AG04450 (cell line): ENCODE measurements around the gene COLEC11. TPM values are rescaled to one million over a fixed set of nuclear protein-coding genes. Genes with fewer than 3 reads are reported as not detected.

ENCODE experiments used
- CTCF ChIA-PET: fragments of 300-600, 350-600 bp; formaldehyde crosslinking; extraction: SDS; loops from one replicate; lab custom pipeline; 2022; ENCODE audit warnings: antibody characterized with exemption, inconsistent platforms; lab: Charles Lee
- POLR2A ChIA-PET: fragments of 350-600 bp; formaldehyde crosslinking; extraction: SDS; loops from one replicate; lab custom pipeline; 2021; ENCODE audit warnings: antibody characterized with exemption, inconsistent platforms; lab: Yijun Ruan, JAX
- DNase-seq: peaks from one replicate; pipeline ENCODE4 v3.0.0-alpha.2; 2011; ENCODE audit warnings: low read depth, low spot score
- H3K27ac ChIP-seq: one replicate; pipeline ENCODE4 v1.5.1; 2012; ENCODE audit warnings: low read depth, low read length, control low read depth
- H3K27me3 ChIP-seq: one replicate; pipeline ENCODE4 v1.6.0; 2012; ENCODE audit warnings: low read length; ENCODE audit not compliant: control insufficient read depth, insufficient read depth
- H3K4me3 ChIP-seq: 2 replicates; pipeline ENCODE4 v1.5.1; 2011; ENCODE audit warnings: mild to moderate bottlenecking, low read depth, low read length, control low read depth
- H3K9me3 ChIP-seq: 2 replicates; pipeline ENCODE4 v1.5.1; 2012; ENCODE audit warnings: low read length; ENCODE audit not compliant: control insufficient read depth, insufficient read depth
- CTCF ChIP-seq: IDR thresholded peaks from 2 replicates; pipeline ENCODE4 v1.5.1; 2011; ENCODE audit warnings: low read depth, low read length, control low read depth, inconsistent platforms
- polyA plus RNA-seq: library from polyadenylated mRNA; depleted of rRNA; stranded (reverse); fragments of >200 nt; gene quantifications from 2 replicates; pipeline ENCODE4 v1.2.3, GENCODE V29; 2011

COLEC11 gene
- polyA plus RNA-seq, 1 experiment: 0.68 TPM

- TF ChIP-seq CTCF: no peak
- Histone ChIP-seq H3K4me3 (no peak overlapping the region), H3K27ac (no peak overlapping the region), H3K9me3 (peaks cover 6% of the 10 kb centered on the region; the same call in 1 of the 2 replicates), H3K27me3 (peaks cover 8% of the 10 kb centered on the region)
- no peak for DNase-seq
- POLR2A ChIA-PET: no interaction called here
- CTCF ChIA-PET: no interaction called here
Observed at GRCh38 chr2:3647831-3648651, 53.1 kb downstream of the COLEC11 start.

- Histone ChIP-seq H3K27ac (no peak overlapping the region), H3K4me3 (no peak overlapping the region), H3K27me3 (peaks cover 8% of the 10 kb centered on the region), H3K9me3 (peaks cover 9% of the 10 kb centered on the region)
- POLR2A ChIA-PET: no interaction called here
- no peak for DNase-seq
- no peak for TF ChIP-seq CTCF
- CTCF ChIA-PET: no interaction called here
Observed at GRCh38 chr2:3648652-3649177, 53.8 kb downstream of the COLEC11 start.

- TF ChIP-seq CTCF: no peak
- Histone ChIP-seq H3K27ac (no peak overlapping the region), H3K4me3 (no peak overlapping the region), H3K9me3 (peaks cover 14% of the 10 kb centered on the region), H3K27me3 (peaks cover 7% of the 10 kb centered on the region)
- no peak for DNase-seq
- POLR2A ChIA-PET: no interaction called here
- CTCF ChIA-PET: interaction anchor here (1.0 to 1.4 kb wide), 4 partner anchors 8 to 226 kb away, joined by 3 to 5 read pairs (median 4); no protein-coding TSS in a partner anchor
Observed at GRCh38 chr2:3649581-3649980, 54.7 kb downstream of the COLEC11 start.

- no peak overlapping the region for H3K4me3 ChIP-seq
- no peak for TF ChIP-seq CTCF
- H3K27me3 ChIP-seq: peaks cover 3% of the 10 kb centered on the region
- peaks cover 10% of the 10 kb centered on the region for H3K9me3 ChIP-seq
- no peak for DNase-seq
- ChIA-PET CTCF (interaction anchor here (0.7 to 1.4 kb wide), 9 partner anchors 9 to 226 kb away, joined by 3 to 5 read pairs (median 4); no protein-coding TSS in a partner anchor), POLR2A (interaction anchor here (1.3 kb wide), 1 partner anchor 92 kb away, joined by 3 read pairs; the partner anchor contains the start of gene RNASEH1)
- H3K27ac ChIP-seq: no peak overlapping the region
Observed at GRCh38 chr2:3650140-3650920, 55.4 kb downstream of the COLEC11 start.
